K562 (cell line): ENCODE measurements around the gene C20orf173. TPM values are rescaled to one million over a fixed set of nuclear protein-coding genes. Genes with fewer than 3 reads are reported as not detected.
A peak's percentile ranks its signal among the peaks of the same experiment; 100 is the strongest.

Experiments used
- ATAC-seq: fragments of 200-7000 bp; cut with Tn5 transposase; 3 replicates; pipeline ENCODE4 v1.9.1; 2020; ENCODE audit warnings: moderate library complexity
- BruUV-seq: library from RNA; stranded (reverse); fragments of 400-500 nt; replicated peaks from 2 replicates; lab custom pipeline; 2021; lab: Mats Ljungman, UMichigan
- CTCF ChIA-PET: fragments of 300-600 bp; formaldehyde crosslinking; extraction: SDS; loops from one replicate; lab custom pipeline; 2021; ENCODE audit warnings: low intra/inter-chr PET ratio; lab: Yijun Ruan, JAX
- POLR2A ChIA-PET: fragments of 300-600, 350-650 bp; sonication (Branson Sonifier 250); formaldehyde crosslinking; extraction: SDS; loops from one replicate; lab custom pipeline; 2021; ENCODE audit warnings: antibody characterized with exemption, inconsistent platforms; lab: Yijun Ruan, JAX
- DNase-seq, 4 experiments: peaks; one replicate each; pipeline versions ENCODE4 v3.0.0 to v3.0.0-alpha.2; 2011 to 2018; ENCODE audit warnings: low spot score in 3 of 4, mixed read lengths in 3 of 4; ENCODE audit errors: extremely low read depth in 1 of 4
- FAIRE-seq: peaks from 2 replicates; lab custom pipeline; 2011; peaks lifted over from hg19 to GRCh38; lab: Jason Lieb, UNC
- H2AFZ ChIP-seq: 2 replicates; pipeline ENCODE4 v1.6.0; 2011; ENCODE audit warnings: low read depth, low read length, control low read depth, inconsistent platforms
- H3K27ac ChIP-seq: fragments of 200-600 bp; 3 replicates; pipeline ENCODE4 v1.8.0; 2011; ENCODE audit warnings: low read depth, mild to moderate bottlenecking, control low read depth, inconsistent platforms, low read length, moderate library complexity, mixed read lengths; ENCODE audit errors: extremely low read depth
- H3K27me3 ChIP-seq, 2 experiments: fragments of 300-600 bp in 1 of 2; 2 replicates in 1 of 2; 3 replicates in 1 of 2; pipeline versions ENCODE4 v1.6.0 to v1.8.0; 2011; ENCODE audit warnings: inconsistent platforms in 2 of 2, low read length in 2 of 2, mild to moderate bottlenecking in 1 of 2, mixed read lengths in 1 of 2, moderate library complexity in 1 of 2; ENCODE audit not compliant: control insufficient read depth in 2 of 2, insufficient read depth in 2 of 2
- H3K36me3 ChIP-seq: fragments of 300-600 bp; 3 replicates; pipeline ENCODE4 v1.8.0; 2011; ENCODE audit warnings: mild to moderate bottlenecking, low read length, inconsistent platforms; ENCODE audit not compliant: control insufficient read depth, insufficient read depth
- H3K4me1 ChIP-seq, 2 experiments: fragments of 200-600 bp in 1 of 2; replicated peaks in 1 of 2; 2 replicates in 1 of 2; 3 replicates in 1 of 2; pipeline versions ENCODE4 v1.5.1 to v1.8.0; 2011; ENCODE audit warnings: inconsistent platforms in 2 of 2, low read length in 2 of 2, mild to moderate bottlenecking in 1 of 2, mixed read lengths in 1 of 2, moderate library complexity in 1 of 2; ENCODE audit not compliant: control insufficient read depth in 2 of 2, insufficient read depth in 2 of 2
- H3K4me2 ChIP-seq: 2 replicates; pipeline ENCODE4 v1.6.1; 2011; ENCODE audit warnings: low read length, control low read depth, inconsistent platforms, mixed read lengths; ENCODE audit not compliant: insufficient read depth
- H3K4me3 ChIP-seq: fragments of 200-600 bp; sonication (generic), shearing (Covaris generic); 2 replicates; pipeline ENCODE4 v1.5.1; 2016; ENCODE audit warnings: control low read depth, inconsistent platforms
- H3K79me2 ChIP-seq: fragments of 200-600 bp; 3 replicates; pipeline ENCODE4 v1.8.0; 2011; ENCODE audit warnings: low read length, inconsistent platforms; ENCODE audit not compliant: control insufficient read depth, insufficient read depth
- H3K9ac ChIP-seq, 2 experiments: 2 replicates each; pipeline versions ENCODE4 v1.6.0 to v1.6.1; 2011; ENCODE audit warnings: low read depth in 2 of 2, low read length in 2 of 2, control low read depth in 1 of 2, inconsistent platforms in 1 of 2, mild to moderate bottlenecking in 1 of 2, mixed read lengths in 1 of 2; ENCODE audit not compliant: insufficient read depth in 1 of 2
- H3K9me1 ChIP-seq: one replicate; pipeline ENCODE4 v1.6.0; 2011; ENCODE audit warnings: inconsistent platforms, mild to moderate bottlenecking, low read length, moderate library complexity; ENCODE audit not compliant: control insufficient read depth, insufficient read depth
- H3K9me3 ChIP-seq: replicated peaks from 2 replicates; pipeline ENCODE4 v1.5.1; 2011; ENCODE audit warnings: low read depth, low read length, inconsistent platforms; ENCODE audit not compliant: control insufficient read depth, insufficient read depth
- H4K20me1 ChIP-seq: replicated peaks from 2 replicates; pipeline ENCODE4 v1.6.1; 2011; ENCODE audit warnings: low read length, inconsistent platforms, mixed read lengths; ENCODE audit not compliant: control insufficient read depth, insufficient read depth
- ATF3 ChIP-seq, 2 experiments: fragments of 450-650 bp in 1 of 2; sonication (generic) in 1 of 2; formaldehyde crosslinking in 1 of 2; IDR thresholded peaks in 1 of 2; conservative IDR thresholded peaks in 1 of 2; 2 replicates each; pipeline versions ENCODE4 v1.6.1 to v1.8.1; 2016 to 2023; ENCODE audit warnings: mild to moderate bottlenecking in 2 of 2, moderate library complexity in 2 of 2, inconsistent platforms in 1 of 2, missing genetic modification reagents in 1 of 2
- BCLAF1 ChIP-seq, 2 experiments: fragments of 450-650 bp in 1 of 2; IDR thresholded peaks; 2 replicates each; pipeline ENCODE4 v1.6.1; 2011 to 2017; ENCODE audit warnings: low read depth in 2 of 2, antibody characterized with exemption in 1 of 2, borderline replicate concordance in 1 of 2, low read length in 1 of 2, mild to moderate bottlenecking in 1 of 2, mixed read lengths in 1 of 2; ENCODE audit not compliant: control insufficient read depth in 1 of 2
- CXXC5 ChIP-seq: fragments of 250-450 bp; sonication (Bioruptor Pico); IDR thresholded peaks from 2 replicates; pipeline ENCODE4 v1.8.0; 2022; ENCODE audit warnings: inconsistent platforms, mild to moderate bottlenecking, moderate library complexity
- TBP ChIP-seq: optimal IDR thresholded peaks from 2 replicates; pipeline ENCODE3; 2011; ENCODE audit warnings: low read depth, low read length, improper control_type of control experiment
- WGBS: fragments of 100-300 bp; shearing (Covaris generic); methylation state at CpG from one replicate; pipeline ENCODE4 v1.1.6; 2016; ENCODE audit warnings: low coverage, mixed read lengths; ENCODE audit not compliant: insufficient coverage; ENCODE audit errors: missing lambda C conversion rate; 5-methylcytosine and 5-hydroxymethylcytosine counted together
- in situ Hi-C: fragments of 300-500 bp; cut with MboI; formaldehyde crosslinking; loops from 4 replicates; pipeline ENCODE4 v1.15.0; 2018; ENCODE audit warnings: inconsistent platforms, mixed read lengths
- intact Hi-C: fragments of 100-400 bp; cut with micrococcal nuclease; formaldehyde crosslinking; loops from 2 replicates; pipeline ENCODE4 v1.14.2; 2022
- polyA plus RNA-seq, 8 experiments: library from polyadenylated mRNA; depleted of rRNA in 4 of 8; stranded (reverse) in 5 of 8; unstranded in 3 of 8; fragments of >200 nt; fragmentation: Nextera tagmentation in 2 of 8; fragmentation: Illumina TruSeq in 1 of 8; extraction: Ambion mirVana in 2 of 8; extraction: Trizol in 1 of 8; gene quantifications; 2 replicates each; pipeline versions ENCODE4 v1.2.1 to v1.2.3, GENCODE V29; 2011 to 2014; ENCODE audit warnings: inconsistent platforms in 1 of 8, missing spikeins in 1 of 8
- total RNA-seq, 7 experiments: library from RNA; depleted of rRNA in 6 of 7; stranded (reverse); fragments of >200 nt in 6 of 7; fragmentation: Illumina TruSeq in 2 of 7; extraction: Trizol in 2 of 7; gene quantifications; 2 replicates each; pipeline versions ENCODE4 v1.2.1 to v1.2.3, GENCODE V29; 2011 to 2021; ENCODE audit warnings: low replicate concordance in 1 of 7
- TF ChIP-seq, protein P1 (sequence below), 2 experiments: fragments of 450-650 bp; formaldehyde crosslinking in 1 of 2; IDR thresholded peaks; 2 replicates each; pipeline versions ENCODE4 v1.4.0 to v1.6.1; 2014 to 2020; ENCODE audit warnings: mild to moderate bottlenecking in 2 of 2, borderline replicate concordance in 1 of 2, low read depth in 1 of 2

Gene C20orf173
- total and polyA plus RNA-seq, 9 of the 15 experiments (the other 6 are each of a cell fraction or from before 2014, with no cell fraction given), result not detected

- H3K27ac ChIP-seq, result peak within 1 kb of the TSS; percentile 93
- ATAC-seq (peak; percentile 99), DNase-seq (peak; percentile 95 to 98 (median 96)), FAIRE-seq (peak; percentile 92)
- H3K36me3 ChIP-seq, result peaks cover 32% of the 10 kb centered on the region
- no TSS peak for BruUV-seq
- H3K27me3 ChIP-seq, result no peaks in the 10 kb centered on the region
- peak within 1 kb of the TSS; percentile 83 to 94 for H3K9ac ChIP-seq
- H3K4me1 ChIP-seq, result peaks cover 13% of the 10 kb centered on the region in 2 experiments; a peak in 3 of 5 replicates
- 3% methylated on average over 42 of the region's 57 CpGs for WGBS
- no peaks in the 10 kb centered on the region for H3K9me1 ChIP-seq
- peak within 1 kb of the TSS; percentile 97 for H2AFZ ChIP-seq
- POLR2A ChIA-PET, result interaction anchor here (0.6 to 2.3 kb wide), 16 partner anchors 10 to 1448 kb away, joined by 3 to 20 read pairs (median 3); partner anchors contain the start of gene C20orf173
- intact Hi-C loops (loop anchor here (1.0 kb wide), 1 partner anchor 412 kb away; the partner anchor contains the start of gene SCAND1), in situ Hi-C loops (no loop called here)
- H3K79me2 ChIP-seq, result peaks cover 12% of the 10 kb centered on the region
- H3K9me3 ChIP-seq, result no peaks in the 10 kb centered on the region
- H4K20me1 ChIP-seq, result no peaks in the 10 kb centered on the region; the same call in 1 of the 2 replicates
- peak within 1 kb of the TSS; percentile 72 for H3K4me3 ChIP-seq
- CTCF ChIA-PET, result interaction anchor here (0.5 kb wide), 1 partner anchor 31 kb away, joined by 6 read pairs; no protein-coding TSS in a partner anchor
- peak within 1 kb of the TSS; percentile 93 for H3K4me2 ChIP-seq
- TF ChIP-seq TBP (peak; percentile 56), BCLAF1 (IDR thresholded peaks at IDR 0.05; ENCODE audit: borderline replicate concordance in 1 of 2, control insufficient read depth in 1 of 2, low read depth in 2 of 2, low read length in 1 of 2) (0 out of 4 replicates have a peak, but pooled peaks of 1 of the 2 experiments have one; percentile 38), ATF3 (IDR thresholded peaks at IDR 0.05) (peak; percentile 59), ATF3 (CRISPR knock-in tag; conservative IDR thresholded peaks at IDR 0.05) (no peak), CXXC5 (CRISPR knock-in tag) (peak; percentile 50; the same call in 1 of the 2 replicates)
- TF ChIP-seq, protein P1, sequence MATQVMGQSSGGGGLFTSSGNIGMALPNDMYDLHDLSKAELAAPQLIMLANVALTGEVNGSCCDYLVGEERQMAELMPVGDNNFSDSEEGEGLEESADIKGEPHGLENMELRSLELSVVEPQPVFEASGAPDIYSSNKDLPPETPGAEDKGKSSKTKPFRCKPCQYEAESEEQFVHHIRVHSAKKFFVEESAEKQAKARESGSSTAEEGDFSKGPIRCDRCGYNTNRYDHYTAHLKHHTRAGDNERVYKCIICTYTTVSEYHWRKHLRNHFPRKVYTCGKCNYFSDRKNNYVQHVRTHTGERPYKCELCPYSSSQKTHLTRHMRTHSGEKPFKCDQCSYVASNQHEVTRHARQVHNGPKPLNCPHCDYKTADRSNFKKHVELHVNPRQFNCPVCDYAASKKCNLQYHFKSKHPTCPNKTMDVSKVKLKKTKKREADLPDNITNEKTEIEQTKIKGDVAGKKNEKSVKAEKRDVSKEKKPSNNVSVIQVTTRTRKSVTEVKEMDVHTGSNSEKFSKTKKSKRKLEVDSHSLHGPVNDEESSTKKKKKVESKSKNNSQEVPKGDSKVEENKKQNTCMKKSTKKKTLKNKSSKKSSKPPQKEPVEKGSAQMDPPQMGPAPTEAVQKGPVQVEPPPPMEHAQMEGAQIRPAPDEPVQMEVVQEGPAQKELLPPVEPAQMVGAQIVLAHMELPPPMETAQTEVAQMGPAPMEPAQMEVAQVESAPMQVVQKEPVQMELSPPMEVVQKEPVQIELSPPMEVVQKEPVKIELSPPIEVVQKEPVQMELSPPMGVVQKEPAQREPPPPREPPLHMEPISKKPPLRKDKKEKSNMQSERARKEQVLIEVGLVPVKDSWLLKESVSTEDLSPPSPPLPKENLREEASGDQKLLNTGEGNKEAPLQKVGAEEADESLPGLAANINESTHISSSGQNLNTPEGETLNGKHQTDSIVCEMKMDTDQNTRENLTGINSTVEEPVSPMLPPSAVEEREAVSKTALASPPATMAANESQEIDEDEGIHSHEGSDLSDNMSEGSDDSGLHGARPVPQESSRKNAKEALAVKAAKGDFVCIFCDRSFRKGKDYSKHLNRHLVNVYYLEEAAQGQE (IDR thresholded peaks at IDR 0.05; ENCODE audit: borderline replicate concordance), result no peak
- TF ChIP-seq, protein P1 (CRISPR knock-in tag; IDR thresholded peaks at IDR 0.05; ENCODE audit: low read depth), result no peak
Observed at GRCh38 chr20:35541783-35542662, 12.6 kb upstream of the C20orf173 start, which contains the start of gene ERGIC3. ERGIC3 (plus strand) TSS chr20:35542078; CDS start chr20:35542098, 20 bp downstream.
